ENCODE measurements around the gene GATB. TPM values are rescaled to one million over a fixed set of nuclear protein-coding genes. Genes with fewer than 3 reads are reported as not detected.

GATB gene
- total and polyA plus RNA-seq, 10 of the 15 experiments (the other 5 are each of a cell fraction or from before 2014, with no cell fraction given): 20.5 to 37.3 (median 30.5) TPM

DNA sequence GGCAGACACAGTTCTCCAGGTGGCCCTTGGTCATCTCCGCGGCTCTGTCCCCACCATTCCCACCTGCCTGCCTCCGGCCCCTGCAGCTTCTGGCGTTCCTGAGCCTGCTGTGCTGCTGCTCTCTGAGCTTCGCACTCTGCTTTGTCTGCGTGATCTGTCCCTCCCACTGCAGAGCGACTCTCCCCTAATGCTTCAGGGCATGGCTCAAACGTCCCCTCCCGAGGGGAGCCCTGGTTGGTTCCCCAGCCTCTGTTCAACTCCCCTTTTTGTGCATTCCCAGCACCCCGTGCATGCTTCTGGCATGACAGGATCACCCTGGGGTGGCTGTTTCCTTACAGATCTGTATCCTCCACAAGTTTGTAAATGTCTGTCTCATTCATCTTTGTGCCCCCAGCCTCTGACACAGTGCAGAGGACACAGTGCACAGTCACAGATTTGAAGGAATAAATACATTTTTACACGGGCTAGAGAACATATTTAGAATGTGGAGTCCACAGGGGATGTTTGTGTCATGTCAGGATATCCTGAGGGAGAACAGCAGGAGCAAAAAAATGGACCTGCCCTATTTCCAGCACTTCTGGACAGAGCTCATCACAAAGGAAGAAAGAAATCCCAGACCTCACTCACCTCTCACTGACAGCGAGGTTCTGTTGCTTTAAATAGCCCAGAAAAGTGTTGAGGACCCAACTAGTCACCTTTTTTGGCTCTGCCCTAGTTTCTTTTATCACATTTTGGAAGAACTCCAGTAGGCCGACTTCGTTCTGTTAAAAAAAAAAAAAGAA, 72.6 kb downstream of the GATB start (continued):
- no peak for TF ChIP-seq LARP7 (IDR thresholded peaks at IDR 0.05)
- TF ChIP-seq, protein P1, sequence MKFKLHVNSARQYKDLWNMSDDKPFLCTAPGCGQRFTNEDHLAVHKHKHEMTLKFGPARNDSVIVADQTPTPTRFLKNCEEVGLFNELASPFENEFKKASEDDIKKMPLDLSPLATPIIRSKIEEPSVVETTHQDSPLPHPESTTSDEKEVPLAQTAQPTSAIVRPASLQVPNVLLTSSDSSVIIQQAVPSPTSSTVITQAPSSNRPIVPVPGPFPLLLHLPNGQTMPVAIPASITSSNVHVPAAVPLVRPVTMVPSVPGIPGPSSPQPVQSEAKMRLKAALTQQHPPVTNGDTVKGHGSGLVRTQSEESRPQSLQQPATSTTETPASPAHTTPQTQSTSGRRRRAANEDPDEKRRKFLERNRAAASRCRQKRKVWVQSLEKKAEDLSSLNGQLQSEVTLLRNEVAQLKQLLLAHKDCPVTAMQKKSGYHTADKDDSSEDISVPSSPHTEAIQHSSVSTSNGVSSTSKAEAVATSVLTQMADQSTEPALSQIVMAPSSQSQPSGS (IDR thresholded peaks at IDR 0.05; ENCODE audit: low read length): no peak
- no peak for TF ChIP-seq HDAC6 (IDR thresholded peaks at IDR 0.05; ENCODE audit: unreplicated experiment)
- no peak for TF ChIP-seq SP1 (IDR thresholded peaks at IDR 0.05; ENCODE audit: low read depth, low read length)
- TF ChIP-seq, protein P2, sequence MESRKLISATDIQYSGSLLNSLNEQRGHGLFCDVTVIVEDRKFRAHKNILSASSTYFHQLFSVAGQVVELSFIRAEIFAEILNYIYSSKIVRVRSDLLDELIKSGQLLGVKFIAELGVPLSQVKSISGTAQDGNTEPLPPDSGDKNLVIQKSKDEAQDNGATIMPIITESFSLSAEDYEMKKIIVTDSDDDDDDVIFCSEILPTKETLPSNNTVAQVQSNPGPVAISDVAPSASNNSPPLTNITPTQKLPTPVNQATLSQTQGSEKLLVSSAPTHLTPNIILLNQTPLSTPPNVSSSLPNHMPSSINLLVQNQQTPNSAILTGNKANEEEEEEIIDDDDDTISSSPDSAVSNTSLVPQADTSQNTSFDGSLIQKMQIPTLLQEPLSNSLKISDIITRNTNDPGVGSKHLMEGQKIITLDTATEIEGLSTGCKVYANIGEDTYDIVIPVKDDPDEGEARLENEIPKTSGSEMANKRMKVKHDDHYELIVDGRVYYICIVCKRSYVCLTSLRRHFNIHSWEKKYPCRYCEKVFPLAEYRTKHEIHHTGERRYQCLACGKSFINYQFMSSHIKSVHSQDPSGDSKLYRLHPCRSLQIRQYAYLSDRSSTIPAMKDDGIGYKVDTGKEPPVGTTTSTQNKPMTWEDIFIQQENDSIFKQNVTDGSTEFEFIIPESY (IDR thresholded peaks at IDR 0.05): no peak
- no peak for TF ChIP-seq POU2F2 (IDR thresholded peaks at IDR 0.05; ENCODE audit: borderline replicate concordance, low read depth, low read length)

DNA sequence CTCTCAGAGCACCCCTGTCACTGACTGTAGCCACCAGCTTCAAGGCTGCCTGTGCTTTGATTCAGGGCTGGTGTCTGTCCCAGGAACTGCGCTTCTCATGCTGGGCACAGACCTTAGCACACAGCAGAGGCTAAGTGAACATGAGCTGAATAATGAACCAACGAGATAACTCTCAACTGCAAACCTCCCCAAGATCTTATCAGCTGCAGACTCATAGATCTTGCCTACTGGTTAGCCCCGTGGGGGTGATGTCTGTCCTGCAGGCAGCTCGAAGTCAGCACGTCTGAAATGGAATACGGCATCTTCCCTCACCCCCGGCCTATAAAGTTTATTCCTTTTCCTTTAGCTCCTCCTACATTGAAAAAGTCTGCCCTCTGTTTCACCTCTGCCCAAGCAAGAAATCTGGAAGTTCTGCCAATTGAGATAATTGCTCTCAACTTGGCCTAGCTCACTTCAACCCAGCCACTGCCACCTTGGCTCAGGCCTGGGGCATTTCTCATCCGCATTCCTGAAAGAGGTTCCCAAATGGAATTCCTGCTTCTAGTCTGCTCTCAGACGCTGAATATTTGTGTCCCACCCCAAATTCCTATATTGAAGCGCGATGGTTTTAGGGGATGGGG, 73.7 kb downstream of the GATB start:
- no peaks in the 10 kb centered on the region for H4K20me1 ChIP-seq (ENCODE audit: control insufficient read depth, insufficient read depth)
- ATAC-seq (no peak), FAIRE-seq (no peak), DNase-seq (ENCODE audit: low read depth, low spot score) (no peak)
- WGBS (ENCODE audit: insufficient coverage, insufficient replicate concordance, low lambda C conversion rate, missing lambda C conversion rate): 87% methylated on average over 11 of the region's 11 CpGs
- H3K4me2 ChIP-seq (ENCODE audit: control insufficient read depth, insufficient read depth): no peak overlapping the region
- no peak overlapping the region for H3K27ac ChIP-seq (ENCODE audit: control insufficient read depth, insufficient read depth)
- POLR2A ChIA-PET: interaction anchor here (0.6 kb wide), 1 partner anchor 579 kb away, joined by 3 read pairs; no protein-coding TSS in a partner anchor
- BruUV-seq (replicated peaks): no TSS peak
- TF ChIP-seq, protein P3, sequence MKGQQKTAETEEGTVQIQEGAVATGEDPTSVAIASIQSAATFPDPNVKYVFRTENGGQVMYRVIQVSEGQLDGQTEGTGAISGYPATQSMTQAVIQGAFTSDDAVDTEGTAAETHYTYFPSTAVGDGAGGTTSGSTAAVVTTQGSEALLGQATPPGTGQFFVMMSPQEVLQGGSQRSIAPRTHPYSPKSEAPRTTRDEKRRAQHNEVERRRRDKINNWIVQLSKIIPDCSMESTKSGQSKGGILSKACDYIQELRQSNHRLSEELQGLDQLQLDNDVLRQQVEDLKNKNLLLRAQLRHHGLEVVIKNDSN (IDR thresholded peaks at IDR 0.05; ENCODE audit: borderline replicate concordance, extremely low read length, insufficient read depth, low read depth, low read length): no peak
- in situ Hi-C loops (cut with MboI): no loop called here
- no peak overlapping the region for H3K4me3 ChIP-seq
- H3K27me3 ChIP-seq (replicated peaks in 1 of 2; ENCODE audit: control insufficient read depth in 2 of 2, insufficient read depth in 2 of 2, low read length in 1 of 2): no peaks in the 10 kb centered on the region
- H2AFZ ChIP-seq (ENCODE audit: control insufficient read depth, low read depth, low read length): no peak overlapping the region
- H3K9ac ChIP-seq (ENCODE audit: control insufficient read depth, insufficient read depth, low read length): no peak overlapping the region
- no peaks in the 10 kb centered on the region for H3K9me3 ChIP-seq (replicated peaks; ENCODE audit: control insufficient read depth, insufficient read depth, low read length)
- SMC1A ChIA-PET (ENCODE audit: uncharacterized antibody, unreplicated experiment): no interaction called here
- RAD21 ChIA-PET (ENCODE audit: unreplicated experiment): no interaction called here
- H3K79me2 ChIP-seq (ENCODE audit: control insufficient read depth, insufficient read depth, low read length): no peaks in the 10 kb centered on the region
- no peaks in the 10 kb centered on the region; a peak in 1 of 4 replicates for H3K36me3 ChIP-seq (ENCODE audit: control insufficient read depth in 2 of 2, insufficient read depth in 2 of 2, low read length in 1 of 2)
- CTCF ChIA-PET: no interaction called here
- no peaks in the 10 kb centered on the region for H3K4me1 ChIP-seq (ENCODE audit: control insufficient read depth, insufficient read depth, low read length)
- intact Hi-C loops (cut with micrococcal nuclease; ENCODE audit: unreplicated experiment): no loop called here

Data from GM12878 (cell line).